Breast epithelium (tissue), 4 donors: ENCODE measurements around the gene DCP1A. TPM values are rescaled to one million over a fixed set of nuclear protein-coding genes. Genes with fewer than 3 reads are reported as not detected.
"Not testable (repeated sequence)": the region's sequence is repeated elsewhere in the genome, so short reads cannot be mapped to it uniquely, and the experiment has no call there.

Experiments used
- DNase-seq, 2 donors: peaks; one replicate each; pipeline ENCODE4 v3.0.0-alpha.2; 2019; ENCODE audit warnings: low spot score in 2 of 2
- H3K27ac ChIP-seq, 2 donors: fragments of 200-600 bp; sonication (generic) in 1 of 2; one replicate each; pipeline ENCODE4 v1.5.1; 2016 to 2019; ENCODE audit warnings: mild to moderate bottlenecking in 1 of 2
- H3K27me3 ChIP-seq, 2 donors: fragments of 200-600 bp; sonication (generic) in 1 of 2; one replicate each; pipeline versions ENCODE4 v1.5.1 to v1.6.0; 2017 to 2019; ENCODE audit warnings: control low read depth in 1 of 2, mild to moderate bottlenecking in 1 of 2
- H3K36me3 ChIP-seq: fragments of 200-600 bp; one replicate; pipeline ENCODE4 v1.5.1; 2019
- H3K4me1 ChIP-seq, 2 donors: fragments of 200-600 bp; sonication (generic); one replicate each; pipeline ENCODE4 v1.5.1; 2016 to 2019; ENCODE audit warnings: control low read depth in 1 of 2
- H3K4me3 ChIP-seq, 3 donors: fragments of 200-600 bp; sonication (generic); 1 replicate in 2 of 3; 2 replicates in 1 of 3; pipeline ENCODE4 v1.5.1; 2016 to 2019; ENCODE audit warnings: mild to moderate bottlenecking in 3 of 3, moderate library complexity in 2 of 3
- H3K9me3 ChIP-seq, 2 donors: fragments of 200-600 bp; sonication (generic) in 1 of 2; one replicate each; pipeline ENCODE4 v1.5.1; 2016 to 2019; ENCODE audit warnings: control low read depth in 1 of 2
- POLR2A ChIP-seq: fragments of 450-650 bp; IDR thresholded peaks from one replicate; pipeline ENCODE4 v1.6.1; 2016; ENCODE audit warnings: antibody characterized with exemption, mild to moderate bottlenecking, moderate library complexity
- POLR2AphosphoS5 ChIP-seq, 3 donors: sonication (generic); formaldehyde crosslinking; IDR thresholded peaks; one replicate each; pipeline ENCODE4 v1.6.1; 2017; ENCODE audit warnings: antibody characterized with exemption in 3 of 3
- intact Hi-C: fragments of 100-400 bp; cut with DNase I; formaldehyde crosslinking; loops from one replicate; pipeline ENCODE4 v1.15.1; 2023; ENCODE audit warnings: low total_unique reads
- total RNA-seq, 3 donors: library from RNA; depleted of rRNA; stranded (reverse); fragments of >200 nt; gene quantifications; one replicate each; pipeline ENCODE4 v1.1.0, GENCODE V29; 2016
- TF ChIP-seq, protein P1 (sequence below), 3 donors: fragments of 450-650 bp; IDR thresholded peaks; one replicate each; pipeline ENCODE4 v1.5.1; 2016 to 2017; ENCODE audit warnings: antibody characterized with exemption in 3 of 3, mild to moderate bottlenecking in 3 of 3, moderate library complexity in 3 of 3

Gene DCP1A
- total RNA-seq, 3 donors from 2014 or later, result 21.9 to 26.2 (median 24.9) TPM

- TF ChIP-seq POLR2AphosphoS5 (IDR thresholded peaks at IDR 0.05) (no peak), POLR2A (no peak)
- TF ChIP-seq, protein P1, sequence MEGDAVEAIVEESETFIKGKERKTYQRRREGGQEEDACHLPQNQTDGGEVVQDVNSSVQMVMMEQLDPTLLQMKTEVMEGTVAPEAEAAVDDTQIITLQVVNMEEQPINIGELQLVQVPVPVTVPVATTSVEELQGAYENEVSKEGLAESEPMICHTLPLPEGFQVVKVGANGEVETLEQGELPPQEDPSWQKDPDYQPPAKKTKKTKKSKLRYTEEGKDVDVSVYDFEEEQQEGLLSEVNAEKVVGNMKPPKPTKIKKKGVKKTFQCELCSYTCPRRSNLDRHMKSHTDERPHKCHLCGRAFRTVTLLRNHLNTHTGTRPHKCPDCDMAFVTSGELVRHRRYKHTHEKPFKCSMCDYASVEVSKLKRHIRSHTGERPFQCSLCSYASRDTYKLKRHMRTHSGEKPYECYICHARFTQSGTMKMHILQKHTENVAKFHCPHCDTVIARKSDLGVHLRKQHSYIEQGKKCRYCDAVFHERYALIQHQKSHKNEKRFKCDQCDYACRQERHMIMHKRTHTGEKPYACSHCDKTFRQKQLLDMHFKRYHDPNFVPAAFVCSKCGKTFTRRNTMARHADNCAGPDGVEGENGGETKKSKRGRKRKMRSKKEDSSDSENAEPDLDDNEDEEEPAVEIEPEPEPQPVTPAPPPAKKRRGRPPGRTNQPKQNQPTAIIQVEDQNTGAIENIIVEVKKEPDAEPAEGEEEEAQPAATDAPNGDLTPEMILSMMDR (IDR thresholded peaks at IDR 0.05), result no peak
- Histone ChIP-seq H3K27me3 (no peaks in the 10 kb centered on the region), H3K4me3 (no peak overlapping the region), H3K27ac (no peak overlapping the region), H3K36me3 (no peaks in the 10 kb centered on the region), H3K9me3 (no peaks in the 10 kb centered on the region), H3K4me1 (no peaks in the 10 kb centered on the region)
- intact Hi-C loops, result no loop called here
- DNase-seq, result no peak
Measured at GRCh38 chr3:53377794-53378193, 30.5 kb upstream of the DCP1A start.

- intact Hi-C loops, result no loop called here
- no peaks in the 10 kb centered on the region for H3K36me3 ChIP-seq
- H3K4me1 ChIP-seq, result no peaks in the 10 kb centered on the region
- H3K27me3 ChIP-seq, result no peaks in the 10 kb centered on the region
- H3K4me3 ChIP-seq, result no peak overlapping the region
- TF ChIP-seq, protein P1 (IDR thresholded peaks at IDR 0.05), result no peak
- TF ChIP-seq POLR2A (no peak), POLR2AphosphoS5 (IDR thresholded peaks at IDR 0.05) (no peak)
- no peaks in the 10 kb centered on the region for H3K9me3 ChIP-seq
- no peak overlapping the region for H3K27ac ChIP-seq
- DNase-seq, result no peak
Measured at GRCh38 chr3:53376679-53377078, 29.3 kb upstream of the DCP1A start.

- Histone ChIP-seq H3K4me1 (no peaks in the 10 kb centered on the region), H3K36me3 (no peaks in the 10 kb centered on the region), H3K27ac (no peak overlapping the region), H3K9me3 (no peaks in the 10 kb centered on the region), H3K27me3 (no peaks in the 10 kb centered on the region), H3K4me3 (no peak overlapping the region)
- TF ChIP-seq, protein P1 (IDR thresholded peaks at IDR 0.05), result peak in 2 of 3 donors; percentile 72 to 79
- TF ChIP-seq POLR2A (no peak), POLR2AphosphoS5 (IDR thresholded peaks at IDR 0.05) (no peak)
- intact Hi-C loops, result no loop called here
- peak; percentile 20 to 66 for DNase-seq
Measured at GRCh38 chr3:53375019-53375418, 27.7 kb upstream of the DCP1A start.

- H3K4me3 ChIP-seq, H3K4me1 ChIP-seq, H3K9me3 ChIP-seq, H3K36me3 ChIP-seq, intact Hi-C loops, DNase-seq, H3K27me3 ChIP-seq, H3K27ac ChIP-seq: not testable (repeated sequence)
Measured at GRCh38 chr3:53370719-53371118, 23.4 kb upstream of the DCP1A start.

DNA sequence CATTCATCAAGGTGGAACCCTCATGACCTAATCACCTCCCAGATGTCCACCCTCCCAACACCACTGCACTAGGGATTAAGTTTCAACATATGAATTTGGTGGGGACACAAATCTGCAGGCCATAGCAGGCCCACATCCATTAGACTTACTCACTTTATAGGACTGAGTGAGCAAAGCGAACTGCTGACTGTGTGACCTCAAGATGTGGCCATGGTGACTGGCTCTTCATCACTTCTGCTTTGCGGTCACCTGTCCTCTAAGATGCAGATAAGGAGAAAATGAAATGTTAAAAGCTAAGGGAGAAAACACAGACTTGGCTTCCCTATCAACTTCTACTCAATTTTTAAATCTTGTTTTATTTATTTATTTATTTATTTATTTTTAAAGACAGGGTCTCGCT, 14.5 kb upstream of the DCP1A start:
- H3K4me1 ChIP-seq, result no peaks in the 10 kb centered on the region
- H3K27ac ChIP-seq, result no peak overlapping the region
- H3K9me3 ChIP-seq, result no peaks in the 10 kb centered on the region
- no peak for TF ChIP-seq POLR2AphosphoS5 (IDR thresholded peaks at IDR 0.05)
- TF ChIP-seq POLR2A, result no peak
- TF ChIP-seq, protein P1 (IDR thresholded peaks at IDR 0.05), result no peak
- no peaks in the 10 kb centered on the region for H3K36me3 ChIP-seq
- no peak overlapping the region for H3K4me3 ChIP-seq
- intact Hi-C loops, result no loop called here
- H3K27me3 ChIP-seq, result no peaks in the 10 kb centered on the region
- no peak for DNase-seq

DNA sequence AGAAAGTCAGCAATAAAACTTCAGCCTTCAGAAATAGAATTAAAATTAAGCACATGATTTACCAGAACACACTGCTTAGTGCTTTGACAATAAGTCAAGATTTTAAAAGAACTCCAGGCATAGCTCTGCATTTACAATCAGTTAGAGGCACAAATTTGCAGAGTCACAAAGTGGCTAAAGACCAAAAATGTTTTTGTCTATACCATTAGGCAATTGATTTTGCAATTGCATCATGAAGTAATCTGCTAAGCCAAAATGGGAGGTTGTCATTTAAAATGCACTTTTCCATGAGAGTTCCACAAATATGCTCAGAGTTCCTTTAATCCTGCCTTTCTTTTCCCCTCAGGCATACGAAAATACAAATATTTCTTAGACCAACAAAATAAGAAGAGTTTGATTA, 10.1 kb upstream of the DCP1A start:
- Histone ChIP-seq H3K27me3 (no peaks in the 10 kb centered on the region), H3K36me3 (no peaks in the 10 kb centered on the region), H3K4me1 (no peaks in the 10 kb centered on the region), H3K27ac (no peak overlapping the region), H3K9me3 (no peaks in the 10 kb centered on the region), H3K4me3 (no peak overlapping the region)
- TF ChIP-seq POLR2A (no peak), POLR2AphosphoS5 (IDR thresholded peaks at IDR 0.05) (no peak)
- TF ChIP-seq, protein P1 (IDR thresholded peaks at IDR 0.05), result no peak
- intact Hi-C loops, result no loop called here
- no peak for DNase-seq
